Measurements from ENCODE around the gene TRAPPC8. TPM values are rescaled to one million over a fixed set of nuclear protein-coding genes. Genes with fewer than 3 reads are reported as not detected.
"Not testable (repeated sequence)": the region's sequence is repeated elsewhere in the genome, so short reads cannot be mapped to it uniquely, and the experiment has no call there.

The TRAPPC8 gene
- total and polyA plus RNA-seq, 8 donors = 7.6 to 26.2 (median 15.9) TPM

DNA sequence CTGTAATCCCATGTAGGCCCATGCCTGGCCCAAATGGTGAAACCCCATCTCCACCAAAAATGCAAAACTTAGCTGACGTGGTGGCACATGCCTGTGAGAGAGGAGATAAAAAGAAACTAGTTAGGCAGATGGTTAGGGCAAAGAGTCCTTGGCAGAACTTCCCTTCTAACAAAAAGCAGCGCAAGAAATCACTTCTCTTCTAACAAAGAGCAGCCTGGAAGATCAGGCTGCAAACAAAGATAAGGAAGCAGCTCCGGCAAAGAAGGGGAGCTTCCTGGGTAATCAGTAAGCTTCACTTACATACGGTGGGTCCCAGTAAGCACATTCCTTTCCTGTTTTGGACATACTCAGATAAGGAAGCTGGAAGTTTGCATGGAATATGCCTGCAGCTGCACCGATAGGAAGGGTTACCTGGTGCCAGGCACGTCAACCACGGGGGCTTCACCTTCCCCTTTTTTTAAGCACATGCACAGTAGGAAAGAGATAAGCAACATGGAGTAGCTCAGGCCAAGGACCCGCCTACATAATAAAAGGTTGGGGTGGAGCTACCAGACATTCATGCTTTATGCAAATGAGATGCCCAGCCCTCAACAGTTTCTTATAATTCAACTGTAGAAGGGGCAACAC, 121.3 kb downstream of the TRAPPC8 start:
- Histone ChIP-seq H3K4me1 (no peaks in the 10 kb centered on the region), H3K36me3 (no peaks in the 10 kb centered on the region), H3K27ac (no peak overlapping the region), H3K4me3 (no peak overlapping the region), H3K27me3 (no peaks in the 10 kb centered on the region), H3K9me3 (no peaks in the 10 kb centered on the region)
- DNase-seq (no peak), FAIRE-seq (no peak), ATAC-seq (peak in 1 of 4 donors; percentile 26)
- TF ChIP-seq, protein P1, sequence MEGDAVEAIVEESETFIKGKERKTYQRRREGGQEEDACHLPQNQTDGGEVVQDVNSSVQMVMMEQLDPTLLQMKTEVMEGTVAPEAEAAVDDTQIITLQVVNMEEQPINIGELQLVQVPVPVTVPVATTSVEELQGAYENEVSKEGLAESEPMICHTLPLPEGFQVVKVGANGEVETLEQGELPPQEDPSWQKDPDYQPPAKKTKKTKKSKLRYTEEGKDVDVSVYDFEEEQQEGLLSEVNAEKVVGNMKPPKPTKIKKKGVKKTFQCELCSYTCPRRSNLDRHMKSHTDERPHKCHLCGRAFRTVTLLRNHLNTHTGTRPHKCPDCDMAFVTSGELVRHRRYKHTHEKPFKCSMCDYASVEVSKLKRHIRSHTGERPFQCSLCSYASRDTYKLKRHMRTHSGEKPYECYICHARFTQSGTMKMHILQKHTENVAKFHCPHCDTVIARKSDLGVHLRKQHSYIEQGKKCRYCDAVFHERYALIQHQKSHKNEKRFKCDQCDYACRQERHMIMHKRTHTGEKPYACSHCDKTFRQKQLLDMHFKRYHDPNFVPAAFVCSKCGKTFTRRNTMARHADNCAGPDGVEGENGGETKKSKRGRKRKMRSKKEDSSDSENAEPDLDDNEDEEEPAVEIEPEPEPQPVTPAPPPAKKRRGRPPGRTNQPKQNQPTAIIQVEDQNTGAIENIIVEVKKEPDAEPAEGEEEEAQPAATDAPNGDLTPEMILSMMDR (IDR thresholded peaks at IDR 0.05) = no peak
- intact Hi-C loops (cut with DNase I) = loop anchor here in 1 of 3 donors (10.0 kb wide), 1 partner anchor 267 kb away; no protein-coding TSS in a partner anchor
- 24% methylated on average over 8 of the region's 8 CpGs for WGBS, 2 donors

- no peak overlapping the region for H3K27ac ChIP-seq
- no peaks in the 10 kb centered on the region for H3K36me3 ChIP-seq
- 89 to 97% methylated on average over 1 of the region's 1 CpG for WGBS, 2 donors
- TF ChIP-seq, protein P1 (IDR thresholded peaks at IDR 0.05) = no peak
- no peak overlapping the region for H3K4me3 ChIP-seq
- H3K4me1 ChIP-seq = no peaks in the 10 kb centered on the region
- ATAC-seq (no peak), FAIRE-seq (no peak), DNase-seq (no peak)
- H3K9me3 ChIP-seq = no peaks in the 10 kb centered on the region
- intact Hi-C loops (cut with DNase I) = loop anchor here in 1 of 3 donors (10.0 kb wide), 1 partner anchor 265 kb away; no protein-coding TSS in a partner anchor
- H3K27me3 ChIP-seq = no peaks in the 10 kb centered on the region
Measured at GRCh38 chr18:31819925-31820229, 123.1 kb downstream of the TRAPPC8 start.

GRCh38 chr18:31819106-31819924, 123.6 kb downstream of the TRAPPC8 start:
- no peaks in the 10 kb centered on the region for H3K4me1 ChIP-seq
- H3K36me3 ChIP-seq = no peaks in the 10 kb centered on the region
- intact Hi-C loops (cut with DNase I) = no loop called here
- ATAC-seq = peak in 3 of 4 donors; percentile 79 to 86 (median 82)
- 56 to 68% methylated on average over 11 of the region's 11 CpGs for WGBS, 2 donors
- FAIRE-seq = no peak
- H3K27ac ChIP-seq = no peak overlapping the region
- H3K4me3 ChIP-seq = no peak overlapping the region
- H3K9me3 ChIP-seq = no peaks in the 10 kb centered on the region
- DNase-seq = no peak
- H3K27me3 ChIP-seq = no peaks in the 10 kb centered on the region
- TF ChIP-seq, protein P1 (IDR thresholded peaks at IDR 0.05) = peak in 3 of 4 donors; percentile 54 to 58 (median 56)

DNA sequence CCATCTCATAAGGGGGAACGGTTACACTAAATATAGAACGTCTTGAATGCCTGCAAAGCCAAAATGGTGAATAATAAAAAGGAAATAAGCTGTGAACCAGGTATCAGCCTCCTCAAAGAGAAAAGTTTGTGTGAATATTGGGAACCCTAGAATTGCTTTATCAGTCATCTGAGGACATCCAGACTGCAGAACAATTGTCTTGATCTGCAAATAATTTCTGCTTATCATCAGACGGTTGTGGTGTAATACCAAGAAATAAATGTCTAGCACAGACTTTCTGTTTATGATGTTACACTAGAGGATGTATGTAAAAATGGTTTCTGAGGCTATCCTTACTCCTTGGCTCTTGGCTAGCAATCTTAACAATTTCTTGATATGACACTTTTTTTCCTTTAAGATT, 128.8 kb downstream of the TRAPPC8 start:
- no peaks in the 10 kb centered on the region for H3K4me1 ChIP-seq
- 26 to 28% methylated on average over 3 of the region's 3 CpGs for WGBS, 2 donors
- intact Hi-C loops (cut with DNase I) = loop anchor here in 1 of 3 donors (5.0 kb wide), 1 partner anchor 262 kb away; no protein-coding TSS in a partner anchor
- ATAC-seq (no peak), DNase-seq (no peak), FAIRE-seq (no peak)
- H3K27ac ChIP-seq = no peak overlapping the region
- no peaks in the 10 kb centered on the region for H3K9me3 ChIP-seq
- TF ChIP-seq, protein P1 (IDR thresholded peaks at IDR 0.05) = no peak
- H3K27me3 ChIP-seq = no peaks in the 10 kb centered on the region
- H3K4me3 ChIP-seq = no peak overlapping the region
- no peaks in the 10 kb centered on the region for H3K36me3 ChIP-seq

GRCh38 chr18:31810336-31811130, 132.4 kb downstream of the TRAPPC8 start:
- FAIRE-seq, H3K4me1 ChIP-seq, H3K9me3 ChIP-seq, H3K4me3 ChIP-seq, DNase-seq, H3K36me3 ChIP-seq, H3K27ac ChIP-seq, ATAC-seq, H3K27me3 ChIP-seq: not testable (repeated sequence)
- intact Hi-C loops (cut with DNase I) = loop anchor here in 1 of 3 donors (5.0 kb wide), 1 partner anchor 258 kb away; no protein-coding TSS in a partner anchor
- WGBS, 2 donors = 74 to 77% methylated on average over 7 of the region's 7 CpGs

GRCh38 chr18:31809049-31809448, 133.9 kb downstream of the TRAPPC8 start:
- H3K9me3 ChIP-seq; ATAC-seq; H3K27ac ChIP-seq; H3K27me3 ChIP-seq; H3K36me3 ChIP-seq; intact Hi-C loops (cut with DNase I); H3K4me1 ChIP-seq; FAIRE-seq; DNase-seq; H3K4me3 ChIP-seq: not testable (repeated sequence)
- 43 to 44% methylated on average over 3 to 4 of the region's 4 CpGs for WGBS, 2 donors
